Endothelial cell of umbilical vein (primary cell): ENCODE data around the gene HMBS. TPM values are rescaled to one million over a fixed set of nuclear protein-coding genes. Genes with fewer than 3 reads are reported as not detected.

Experiments used
- BruUV-seq: library from RNA; stranded (reverse); fragments of 400-500 nt; replicated peaks from 2 replicates; lab custom pipeline; 2021; lab: Mats Ljungman, UMichigan
- CTCF ChIA-PET: fragments of 300-600, 350-600 bp; sonication (Branson Sonifier 250); formaldehyde crosslinking; loops from one replicate; lab custom pipeline; 2021; ENCODE audit warnings: antibody characterized with exemption, inconsistent platforms; lab: Charles Lee
- POLR2A ChIA-PET: fragments of 300-600, 350-600 bp; sonication (Branson Sonifier 250); formaldehyde crosslinking; loops from one replicate; lab custom pipeline; 2021; ENCODE audit warnings: antibody characterized with exemption, inconsistent platforms; lab: Charles Lee
- DNase-seq: peaks from one replicate; pipeline ENCODE4 v3.0.0-alpha.2; 2011; ENCODE audit warnings: low read depth, low spot score
- FAIRE-seq: peaks from 2 replicates; lab custom pipeline; 2011; peaks lifted over from hg19 to GRCh38; lab: Jason Lieb, UNC
- H2AFZ ChIP-seq: 2 replicates; pipeline ENCODE4 v1.6.0; 2012; ENCODE audit warnings: low read depth, low read length, control low read depth, inconsistent platforms
- H3K27ac ChIP-seq: 2 replicates; pipeline ENCODE4 v1.5.1; 2011; ENCODE audit warnings: low read depth, mild to moderate bottlenecking, control low read depth, low read length, moderate library complexity; ENCODE audit not compliant: insufficient read depth
- H3K27me3 ChIP-seq, 2 experiments: 2 replicates each; pipeline versions ENCODE4 v1.6.0 to v1.6.1; 2011; ENCODE audit warnings: low read length in 2 of 2, mixed read lengths in 1 of 2; ENCODE audit not compliant: control insufficient read depth in 2 of 2, insufficient read depth in 2 of 2
- H3K36me3 ChIP-seq, 2 experiments: 2 replicates in 1 of 2; 3 replicates in 1 of 2; pipeline ENCODE4 v1.5.1; 2011; ENCODE audit warnings: low read length in 2 of 2, mild to moderate bottlenecking in 1 of 2, moderate library complexity in 1 of 2; ENCODE audit not compliant: control insufficient read depth in 2 of 2, insufficient read depth in 2 of 2; ENCODE audit errors: extremely low read depth in 1 of 2
- H3K4me1 ChIP-seq: 3 replicates; pipeline ENCODE4 v1.5.1; 2011; ENCODE audit warnings: mild to moderate bottlenecking, low read length; ENCODE audit not compliant: control insufficient read depth, insufficient read depth; ENCODE audit errors: extremely low read depth
- H3K4me2 ChIP-seq: 2 replicates; pipeline ENCODE4 v1.6.1; 2011; ENCODE audit warnings: low read length, control low read depth, mixed read lengths; ENCODE audit not compliant: insufficient read depth
- H3K4me3 ChIP-seq, 3 experiments: fragments of 200-600 bp in 1 of 3; sonication (generic), shearing (Covaris generic) in 1 of 3; replicated peaks in 1 of 3; 2 replicates each; pipeline ENCODE4 v1.5.1; 2011 to 2016; ENCODE audit warnings: control low read depth in 3 of 3, low read length in 3 of 3, mild to moderate bottlenecking in 2 of 3, inconsistent platforms in 1 of 3, low read depth in 1 of 3, moderate library complexity in 1 of 3; ENCODE audit not compliant: insufficient read depth in 1 of 3
- H3K79me2 ChIP-seq: 2 replicates; pipeline ENCODE4 v1.6.0; 2012; ENCODE audit warnings: low read length, inconsistent platforms; ENCODE audit not compliant: control insufficient read depth, insufficient read depth
- H3K9ac ChIP-seq: replicated peaks from 2 replicates; pipeline ENCODE3; 2011; ENCODE audit warnings: low read length, control low read depth; ENCODE audit not compliant: insufficient read depth; ENCODE audit errors: extremely low read depth
- H3K9me1 ChIP-seq: replicated peaks from 3 replicates; pipeline ENCODE4 v1.6.0; 2011; ENCODE audit warnings: mild to moderate bottlenecking, low read length; ENCODE audit not compliant: control insufficient read depth, insufficient read depth; ENCODE audit errors: extremely low read depth
- H3K9me3 ChIP-seq: replicated peaks from 2 replicates; pipeline ENCODE4 v1.5.1; 2012; ENCODE audit warnings: low read length, inconsistent platforms; ENCODE audit not compliant: control insufficient read depth, insufficient read depth
- H4K20me1 ChIP-seq: replicated peaks from 2 replicates; pipeline ENCODE3; 2011; ENCODE audit warnings: mild to moderate bottlenecking, low read length; ENCODE audit not compliant: control insufficient read depth, insufficient read depth; ENCODE audit errors: extremely low read depth
- CTCF ChIP-seq, 2 donors: IDR thresholded peaks; 1 replicate in 1 of 2; 2 replicates in 1 of 2; pipeline ENCODE4 v1.5.1; 2011; ENCODE audit warnings: low read length in 2 of 2, mild to moderate bottlenecking in 2 of 2, moderate library complexity in 2 of 2, control low read depth in 1 of 2, inconsistent platforms in 1 of 2, low read depth in 1 of 2; ENCODE audit not compliant: insufficient read depth in 1 of 2; ENCODE audit errors: extremely low read depth in 1 of 2
- EZH2 ChIP-seq: IDR thresholded peaks from 2 replicates; pipeline ENCODE4 v1.6.1; 2012; ENCODE audit warnings: borderline replicate concordance, low read depth, mild to moderate bottlenecking, moderate library complexity, low read length, inconsistent platforms; ENCODE audit not compliant: severe bottlenecking
- FOS ChIP-seq: IDR thresholded peaks from 2 replicates; pipeline ENCODE4 v1.6.1; 2011; ENCODE audit warnings: mild to moderate bottlenecking, low read length, moderate library complexity, borderline replicate concordance; ENCODE audit not compliant: insufficient read depth
- GATA2 ChIP-seq: IDR thresholded peaks from 2 replicates; pipeline ENCODE4 v1.7.0; 2011; ENCODE audit warnings: low read depth, mild to moderate bottlenecking, moderate library complexity, mixed read lengths, low read length; ENCODE audit not compliant: insufficient read length, insufficient read depth
- JUN ChIP-seq: IDR thresholded peaks from 2 replicates; pipeline ENCODE4 v1.6.1; 2011; ENCODE audit warnings: borderline replicate concordance, low read depth; ENCODE audit not compliant: insufficient read length, insufficient read depth
- MAX ChIP-seq: IDR thresholded peaks from 2 replicates; pipeline ENCODE4 v1.6.1; 2011; ENCODE audit not compliant: insufficient read depth, insufficient read length
- MYC ChIP-seq: IDR thresholded peaks from one replicate; pipeline ENCODE4 v1.6.1; 2011; ENCODE audit warnings: mild to moderate bottlenecking, low read depth, low read length
- POLR2A ChIP-seq: IDR thresholded peaks from 2 replicates; pipeline ENCODE4 v1.6.1; 2012; ENCODE audit warnings: low read depth, mild to moderate bottlenecking, control low read depth, low read length
- POLR2AphosphoS5 ChIP-seq: IDR thresholded peaks from 2 replicates; pipeline ENCODE4 v1.6.1; 2012; ENCODE audit warnings: low read depth, mild to moderate bottlenecking, control low read depth, low read length, moderate library complexity; ENCODE audit not compliant: insufficient read depth
- dilution Hi-C: fragments of 300-500 bp; cut with MboI; formaldehyde crosslinking; loops from one replicate; pipeline ENCODE4 v1.15.0; 2019; ENCODE audit warnings: low sequenced_read_pairs; ENCODE audit not compliant: extremely low pct_ligation_motif_present
- intact Hi-C: fragments of 100-400 bp; cut with micrococcal nuclease; formaldehyde crosslinking; loops from one replicate; pipeline ENCODE4 v1.10.0; 2022
- polyA plus RNA-seq, 4 experiments: library from polyadenylated mRNA; depleted of rRNA in 3 of 4; stranded (reverse) in 3 of 4; unstranded in 1 of 4; fragments of >200 nt; gene quantifications; 2 replicates each; pipeline versions ENCODE4 v1.2.1 to v1.2.3, GENCODE V29; 2011 to 2012; ENCODE audit warnings: missing spikeins in 1 of 4
- total RNA-seq: library from RNA; stranded (reverse); gene quantifications from 2 replicates; pipeline ENCODE4 v1.2.3, GENCODE V29; 2021

The HMBS gene
- total and polyA plus RNA-seq, 2 donors (not counting 3 experiments of a cell fraction or from before 2014, with no cell fraction given): 13.5 to 24.8 TPM

- Histone ChIP-seq H3K9ac (no peak overlapping the region), H3K79me2 (peaks cover 13% of the 10 kb centered on the region), H3K9me3 (no peaks in the 10 kb centered on the region), H3K36me3 (peaks cover 2 to 12% of the 10 kb centered on the region in 2 experiments), H3K9me1 (no peaks in the 10 kb centered on the region), H2AFZ (no peak overlapping the region), H4K20me1 (no peaks in the 10 kb centered on the region), H3K27me3 (no peaks in the 10 kb centered on the region), H3K4me2 (no peak overlapping the region), H3K27ac (no peak overlapping the region), H3K4me3 (no peak overlapping the region), H3K4me1 (peaks cover 18% of the 10 kb centered on the region)
- CTCF ChIA-PET: interaction anchor here (1.5 kb wide), 1 partner anchor 31 kb away, joined by 3 read pairs; a partner anchor contains a TSS
- POLR2A ChIA-PET: interaction anchor here (0.5 kb wide), 1 partner anchor 43 kb away, joined by 6 read pairs; no protein-coding TSS in a partner anchor
- dilution Hi-C loops: no loop called here
- FAIRE-seq (no peak), DNase-seq (no peak)
- TF ChIP-seq CTCF (IDR thresholded peaks at IDR 0.05; ENCODE audit: extremely low read depth in 1 of 2, insufficient read depth in 1 of 2, low read depth in 1 of 2, low read length in 2 of 2): no peak
- intact Hi-C loops: no loop called here
- BruUV-seq: no TSS peak
These were observed 41.1 kb downstream of the HMBS start for GRCh38 chr11:119125821-119126220.

- CTCF ChIA-PET: interaction anchor here (1.3 to 1.5 kb wide), 3 partner anchors 32 to 212 kb away, joined by 3 to 4 read pairs (median 3); a partner anchor contains a TSS
- H2AFZ ChIP-seq: no peak overlapping the region
- BruUV-seq: no TSS peak
- peak; percentile 21 for DNase-seq
- H3K4me3 ChIP-seq: no peak overlapping the region
- POLR2A ChIA-PET: no interaction called here
- H3K9me3 ChIP-seq: no peaks in the 10 kb centered on the region
- intact Hi-C loops (no loop called here), dilution Hi-C loops (no loop called here)
- peaks cover 12% of the 10 kb centered on the region for H3K79me2 ChIP-seq
- no peak overlapping the region for H3K9ac ChIP-seq
- no peaks in the 10 kb centered on the region for H3K9me1 ChIP-seq
- no peak overlapping the region for H3K4me2 ChIP-seq
- TF ChIP-seq POLR2A (no peak), POLR2AphosphoS5 (no peak), JUN (no peak), CTCF (IDR thresholded peaks at IDR 0.05; ENCODE audit: extremely low read depth in 1 of 2, insufficient read depth in 1 of 2, low read depth in 1 of 2, low read length in 2 of 2) (no peak), EZH2 (no peak), GATA2 (no peak), FOS (no peak), MAX (no peak), MYC (no peak)
- no peaks in the 10 kb centered on the region for H4K20me1 ChIP-seq
- H3K27me3 ChIP-seq: no peaks in the 10 kb centered on the region
- H3K4me1 ChIP-seq: peaks cover 17% of the 10 kb centered on the region
- H3K36me3 ChIP-seq: peaks cover 2 to 19% of the 10 kb centered on the region in 2 experiments
- no peak for FAIRE-seq
- no peak overlapping the region for H3K27ac ChIP-seq
These were observed 42.1 kb downstream of the HMBS start for GRCh38 chr11:119126675-119127268.
